Caco-2 (cell line): ENCODE measurements around the gene FRMD4B. TPM values are rescaled to one million over a fixed set of nuclear protein-coding genes. Genes with fewer than 3 reads are reported as not detected.

Experiments
- BruUV-seq: library from RNA; stranded (reverse); fragments of 400-500 nt; replicated peaks from 2 replicates; lab custom pipeline; 2021; lab: Mats Ljungman, UMichigan
- CTCF ChIA-PET: fragments of 300-600 bp; sonication (Branson Sonifier 250); formaldehyde crosslinking; loops from one replicate; lab custom pipeline; 2022; ENCODE audit warnings: antibody characterized with exemption; lab: Charles Lee
- POLR2A ChIA-PET: fragments of 300-600 bp; sonication (Branson Sonifier 250); formaldehyde crosslinking; loops from one replicate; lab custom pipeline; 2022; ENCODE audit warnings: antibody characterized with exemption; lab: Charles Lee
- DNase-seq, 2 experiments: peaks; one replicate each; pipeline versions ENCODE4 v3.0.0 to v3.0.0-alpha.2; 2020 to 2022
- H3K27me3 ChIP-seq: replicated peaks from 2 replicates; pipeline ENCODE4 v1.6.0; 2011; ENCODE audit warnings: low read length; ENCODE audit not compliant: control insufficient read depth, insufficient read depth
- H3K36me3 ChIP-seq: 2 replicates; pipeline ENCODE4 v1.5.1; 2011; ENCODE audit warnings: low read length; ENCODE audit not compliant: control insufficient read depth, insufficient read depth
- H3K4me1 ChIP-seq: fragments of 250-450 bp; sonication (Bioruptor Pico); 2 replicates; pipeline ENCODE4 v1.5.1; 2020; ENCODE audit warnings: mild to moderate bottlenecking
- H3K4me3 ChIP-seq: 2 replicates; pipeline ENCODE4 v1.5.1; 2011; ENCODE audit warnings: low read depth, mild to moderate bottlenecking, control low read depth, low read length
- H3K9me3 ChIP-seq: fragments of 250-450 bp; sonication (Bioruptor Pico); 2 replicates; pipeline ENCODE4 v1.5.1; 2020; ENCODE audit warnings: mild to moderate bottlenecking, moderate library complexity
- H3K27ac Mint-ChIP-seq: one replicate; pipeline ENCODE4 v1.8.0; 2022; ENCODE audit warnings: mixed read lengths; ENCODE audit not compliant: unreplicated experiment
- H3K27me3 Mint-ChIP-seq: one replicate; pipeline ENCODE4 v1.8.0; 2022; ENCODE audit warnings: mixed read lengths; ENCODE audit not compliant: insufficient read depth, unreplicated experiment
- H3K36me3 Mint-ChIP-seq: one replicate; pipeline ENCODE4 v1.8.0; 2022; ENCODE audit warnings: mild to moderate bottlenecking, mixed read lengths; ENCODE audit not compliant: insufficient read depth, unreplicated experiment
- H3K4me1 Mint-ChIP-seq: one replicate; pipeline ENCODE4 v1.8.0; 2022; ENCODE audit warnings: low read depth, mixed read lengths; ENCODE audit not compliant: unreplicated experiment
- H3K4me3 Mint-ChIP-seq: one replicate; pipeline ENCODE4 v1.8.0; 2022; ENCODE audit warnings: mild to moderate bottlenecking, moderate library complexity, mixed read lengths; ENCODE audit not compliant: unreplicated experiment
- H3K9me3 Mint-ChIP-seq: one replicate; pipeline ENCODE4 v1.8.0; 2022; ENCODE audit warnings: mixed read lengths; ENCODE audit not compliant: unreplicated experiment
- CTCF ChIP-seq, 2 experiments: fragments of 200-600 bp in 1 of 2; IDR thresholded peaks; 1 replicate in 1 of 2; 2 replicates in 1 of 2; pipeline versions ENCODE4 v1.5.1 to v1.8.0; 2011 to 2022; ENCODE audit warnings: antibody characterized with exemption in 1 of 2, control low read depth in 1 of 2, inconsistent platforms in 1 of 2, low read depth in 1 of 2, low read length in 1 of 2, mild to moderate bottlenecking in 1 of 2, moderate library complexity in 1 of 2; ENCODE audit not compliant: insufficient read depth in 1 of 2, severe bottlenecking in 1 of 2, unreplicated experiment in 1 of 2
- intact Hi-C: fragments of 100-400 bp; cut with micrococcal nuclease; formaldehyde crosslinking; loops from one replicate; pipeline ENCODE4 v1.10.0; 2022; ENCODE audit not compliant: unreplicated experiment
- total RNA-seq: library from RNA; stranded (reverse); gene quantifications from 2 replicates; pipeline ENCODE4 v1.2.3, GENCODE V29; 2022

The FRMD4B gene
- total RNA-seq, 1 experiment from 2014 or later, result 47.5 TPM

- Histone ChIP-seq H3K4me3 (no peak overlapping the region), H3K27me3 (no peaks in the 10 kb centered on the region), H3K9me3 (no peaks in the 10 kb centered on the region), H3K36me3 (no peaks in the 10 kb centered on the region), H3K4me1 (no peaks in the 10 kb centered on the region)
- H3K36me3 Mint-ChIP-seq, result no peaks in the 10 kb centered on the region
- no peak overlapping the region for H3K4me3 Mint-ChIP-seq
- no peak for TF ChIP-seq CTCF (IDR thresholded peaks at IDR 0.05; ENCODE audit: insufficient read depth in 1 of 2, low read depth in 1 of 2, low read length in 1 of 2, severe bottlenecking in 1 of 2, unreplicated experiment in 1 of 2)
- DNase-seq, result no peak
- H3K4me1 Mint-ChIP-seq, result no peaks in the 10 kb centered on the region
- BruUV-seq, result no TSS peak
- H3K27ac Mint-ChIP-seq, result no peak overlapping the region
- intact Hi-C loops, result no loop called here
- H3K27me3 Mint-ChIP-seq, result no peaks in the 10 kb centered on the region
- POLR2A ChIA-PET, result no interaction called here
- CTCF ChIA-PET, result no interaction called here
- no peaks in the 10 kb centered on the region for H3K9me3 Mint-ChIP-seq
Measured at GRCh38 chr3:69338911-69339310, 47.0 kb downstream of the FRMD4B start.

- Histone ChIP-seq H3K36me3 (no peaks in the 10 kb centered on the region), H3K9me3 (no peaks in the 10 kb centered on the region), H3K4me1 (peaks cover 10% of the 10 kb centered on the region; the same call in 1 of the 2 replicates), H3K27me3 (no peaks in the 10 kb centered on the region), H3K4me3 (no peak overlapping the region)
- CTCF ChIA-PET, result interaction anchor here (0.7 kb wide), 1 partner anchor 47 kb away, joined by 8 read pairs; no protein-coding TSS in a partner anchor
- no peak for TF ChIP-seq CTCF (IDR thresholded peaks at IDR 0.05; ENCODE audit: insufficient read depth in 1 of 2, low read depth in 1 of 2, low read length in 1 of 2, severe bottlenecking in 1 of 2, unreplicated experiment in 1 of 2)
- Mint-ChIP-seq H3K27me3 (no peaks in the 10 kb centered on the region), H3K9me3 (no peaks in the 10 kb centered on the region), H3K4me1 (peaks cover 5% of the 10 kb centered on the region), H3K36me3 (no peaks in the 10 kb centered on the region), H3K4me3 (no peak overlapping the region), H3K27ac (no peak overlapping the region)
- POLR2A ChIA-PET, result no interaction called here
- DNase-seq, result no peak
- intact Hi-C loops, result no loop called here
- no TSS peak for BruUV-seq
Measured at GRCh38 chr3:69332934-69333333, 53.0 kb downstream of the FRMD4B start.

- Mint-ChIP-seq H3K4me3 (no peak overlapping the region), H3K27ac (no peak overlapping the region), H3K27me3 (no peaks in the 10 kb centered on the region), H3K4me1 (peaks cover 9% of the 10 kb centered on the region), H3K9me3 (no peaks in the 10 kb centered on the region), H3K36me3 (no peaks in the 10 kb centered on the region)
- BruUV-seq, result no TSS peak
- intact Hi-C loops, result no loop called here
- ChIA-PET CTCF (no interaction called here), POLR2A (no interaction called here)
- DNase-seq, result no peak
- H3K36me3 ChIP-seq, result no peaks in the 10 kb centered on the region
- no peak for TF ChIP-seq CTCF (IDR thresholded peaks at IDR 0.05; ENCODE audit: insufficient read depth in 1 of 2, low read depth in 1 of 2, low read length in 1 of 2, severe bottlenecking in 1 of 2, unreplicated experiment in 1 of 2)
- H3K9me3 ChIP-seq, result no peaks in the 10 kb centered on the region
- H3K4me1 ChIP-seq, result peaks cover 12% of the 10 kb centered on the region; the same call in 1 of the 2 replicates
- H3K27me3 ChIP-seq, result no peaks in the 10 kb centered on the region
- no peak overlapping the region for H3K4me3 ChIP-seq
Measured at GRCh38 chr3:69330891-69331400, 54.9 kb downstream of the FRMD4B start.
